ENCODE measurements around the gene SMURF2. TPM values are rescaled to one million over a fixed set of nuclear protein-coding genes. Genes with fewer than 3 reads are reported as not detected.

Gene SMURF2
- 10 to 100 TPM; 30.5 to 39.8 TPM for total RNA-seq

- TF ChIP-seq CTCF (IDR thresholded peaks at IDR 0.05): no peak
- peak; percentile 34 for DNase-seq (ENCODE audit: low spot score)
These were observed at the start of gene SMURF2 for GRCh38 chr17:64661976-64662773. Gene SMURF2, minus strand, starts transcription at chr17:64662307. Its CDS starts 427 bp downstream, at chr17:64661880.

GRCh38 chr17:64709481-64709880 is 47.4 kb upstream of the SMURF2 start:
- no peaks in the 10 kb centered on the region for H3K27me3 ChIP-seq (replicated peaks; ENCODE audit: insufficient read depth)
- no peak for TF ChIP-seq CTCF (IDR thresholded peaks at IDR 0.05)
- no peaks in the 10 kb centered on the region for H3K36me3 ChIP-seq
- no peak for DNase-seq (ENCODE audit: low spot score)
- no peaks in the 10 kb centered on the region for H3K9me3 ChIP-seq
- peak overlapping the region; percentile 63 to 77 for H3K27ac ChIP-seq
- H3K4me1 ChIP-seq (ENCODE audit: control insufficient read depth in 1 of 2, low read depth in 2 of 2): peaks cover 21 to 37% of the 10 kb centered on the region in 2 donors
- no peak overlapping the region for H3K4me3 ChIP-seq
- ATAC-seq (ENCODE audit: insufficient number of reproducible peaks, low FRiP score, low read depth): no peak

More at GRCh38 chr17:64661976-64662773, at the start of gene SMURF2:
- Histone ChIP-seq H3K27ac (peak within 1 kb of the TSS; percentile 90), H3K27me3 (replicated peaks; ENCODE audit: insufficient read depth) (no peaks in the 10 kb centered on the region), H3K4me3 (peak within 1 kb of the TSS; percentile 94), H3K4me1 (ENCODE audit: control insufficient read depth in 1 of 2, low read depth in 2 of 2) (peaks cover 20 to 32% of the 10 kb centered on the region in 2 donors), H3K36me3 (no peaks in the 10 kb centered on the region), H3K9me3 (no peaks in the 10 kb centered on the region)
- peak; percentile 74 for ATAC-seq (ENCODE audit: insufficient number of reproducible peaks, low FRiP score, low read depth)

- Histone ChIP-seq H3K27ac (peak overlapping the region; percentile 41 to 60), H3K4me3 (peak overlapping the region; percentile 53), H3K4me1 (ENCODE audit: control insufficient read depth in 1 of 2, low read depth in 2 of 2) (peaks cover 18 to 37% of the 10 kb centered on the region in 2 donors), H3K9me3 (no peaks in the 10 kb centered on the region), H3K36me3 (no peaks in the 10 kb centered on the region), H3K27me3 (replicated peaks; ENCODE audit: insufficient read depth) (no peaks in the 10 kb centered on the region)
- TF ChIP-seq CTCF (IDR thresholded peaks at IDR 0.05): no peak
- DNase-seq (ENCODE audit: low spot score) (peak; percentile 86), ATAC-seq (ENCODE audit: insufficient number of reproducible peaks, low FRiP score, low read depth) (peak; percentile 91)
These were observed 45.0 kb upstream of the SMURF2 start for GRCh38 chr17:64707050-64707591.

- Histone ChIP-seq H3K4me3 (peak overlapping the region; percentile 53), H3K27me3 (replicated peaks; ENCODE audit: insufficient read depth) (no peaks in the 10 kb centered on the region), H3K9me3 (no peaks in the 10 kb centered on the region), H3K27ac (peak overlapping the region; percentile 41 to 60), H3K4me1 (ENCODE audit: control insufficient read depth in 1 of 2, low read depth in 2 of 2) (peaks cover 18 to 37% of the 10 kb centered on the region in 2 donors), H3K36me3 (no peaks in the 10 kb centered on the region)
- DNase-seq (ENCODE audit: low spot score): no peak
- TF ChIP-seq CTCF (IDR thresholded peaks at IDR 0.05): no peak
- no peak for ATAC-seq (ENCODE audit: insufficient number of reproducible peaks, low FRiP score, low read depth)
These were observed 44.3 kb upstream of the SMURF2 start for GRCh38 chr17:64706224-64707049.

- TF ChIP-seq CTCF (IDR thresholded peaks at IDR 0.05): no peak
- ATAC-seq (ENCODE audit: insufficient number of reproducible peaks, low FRiP score, low read depth) (no peak), DNase-seq (ENCODE audit: low spot score) (no peak)
- Histone ChIP-seq H3K27me3 (replicated peaks; ENCODE audit: insufficient read depth) (no peaks in the 10 kb centered on the region), H3K9me3 (no peaks in the 10 kb centered on the region), H3K4me1 (ENCODE audit: control insufficient read depth in 1 of 2, low read depth in 2 of 2) (peaks cover 10 to 17% of the 10 kb centered on the region in 2 donors), H3K36me3 (no peaks in the 10 kb centered on the region), H3K27ac (no peak overlapping the region), H3K4me3 (no peak overlapping the region)
These were observed 40.7 kb upstream of the SMURF2 start for GRCh38 chr17:64702815-64703214.
